LHCN-M2 (cell line): Measurements from ENCODE around the gene PKP1. TPM values are rescaled to one million over a fixed set of nuclear protein-coding genes. Genes with fewer than 3 reads are reported as not detected.
"Not testable (repeated sequence)": the region's sequence is repeated elsewhere in the genome, so short reads cannot be mapped to it uniquely, and the experiment has no call there.

ENCODE experiments used
- DNase-seq: peaks from one replicate; pipeline ENCODE4 v3.0.0-alpha.2; 2012; ENCODE audit warnings: low read depth
- polyA plus RNA-seq: library from polyadenylated mRNA; unstranded; fragments of >200 nt; gene quantifications from one replicate; pipeline ENCODE4 v1.2.1, GENCODE V29; 2012; ENCODE audit warnings: missing spikeins
- total RNA-seq: library from RNA; depleted of rRNA; stranded (reverse); fragments of >200 nt; gene quantifications from 2 replicates; pipeline ENCODE4 v1.2.3, GENCODE V29; 2014; rRNA removed

Gene PKP1, protein sequence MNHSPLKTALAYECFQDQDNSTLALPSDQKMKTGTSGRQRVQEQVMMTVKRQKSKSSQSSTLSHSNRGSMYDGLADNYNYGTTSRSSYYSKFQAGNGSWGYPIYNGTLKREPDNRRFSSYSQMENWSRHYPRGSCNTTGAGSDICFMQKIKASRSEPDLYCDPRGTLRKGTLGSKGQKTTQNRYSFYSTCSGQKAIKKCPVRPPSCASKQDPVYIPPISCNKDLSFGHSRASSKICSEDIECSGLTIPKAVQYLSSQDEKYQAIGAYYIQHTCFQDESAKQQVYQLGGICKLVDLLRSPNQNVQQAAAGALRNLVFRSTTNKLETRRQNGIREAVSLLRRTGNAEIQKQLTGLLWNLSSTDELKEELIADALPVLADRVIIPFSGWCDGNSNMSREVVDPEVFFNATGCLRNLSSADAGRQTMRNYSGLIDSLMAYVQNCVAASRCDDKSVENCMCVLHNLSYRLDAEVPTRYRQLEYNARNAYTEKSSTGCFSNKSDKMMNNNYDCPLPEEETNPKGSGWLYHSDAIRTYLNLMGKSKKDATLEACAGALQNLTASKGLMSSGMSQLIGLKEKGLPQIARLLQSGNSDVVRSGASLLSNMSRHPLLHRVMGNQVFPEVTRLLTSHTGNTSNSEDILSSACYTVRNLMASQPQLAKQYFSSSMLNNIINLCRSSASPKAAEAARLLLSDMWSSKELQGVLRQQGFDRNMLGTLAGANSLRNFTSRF
- total RNA-seq = not detected in 2 replicates
- polyA plus RNA-seq = 0.24 TPM

DNA sequence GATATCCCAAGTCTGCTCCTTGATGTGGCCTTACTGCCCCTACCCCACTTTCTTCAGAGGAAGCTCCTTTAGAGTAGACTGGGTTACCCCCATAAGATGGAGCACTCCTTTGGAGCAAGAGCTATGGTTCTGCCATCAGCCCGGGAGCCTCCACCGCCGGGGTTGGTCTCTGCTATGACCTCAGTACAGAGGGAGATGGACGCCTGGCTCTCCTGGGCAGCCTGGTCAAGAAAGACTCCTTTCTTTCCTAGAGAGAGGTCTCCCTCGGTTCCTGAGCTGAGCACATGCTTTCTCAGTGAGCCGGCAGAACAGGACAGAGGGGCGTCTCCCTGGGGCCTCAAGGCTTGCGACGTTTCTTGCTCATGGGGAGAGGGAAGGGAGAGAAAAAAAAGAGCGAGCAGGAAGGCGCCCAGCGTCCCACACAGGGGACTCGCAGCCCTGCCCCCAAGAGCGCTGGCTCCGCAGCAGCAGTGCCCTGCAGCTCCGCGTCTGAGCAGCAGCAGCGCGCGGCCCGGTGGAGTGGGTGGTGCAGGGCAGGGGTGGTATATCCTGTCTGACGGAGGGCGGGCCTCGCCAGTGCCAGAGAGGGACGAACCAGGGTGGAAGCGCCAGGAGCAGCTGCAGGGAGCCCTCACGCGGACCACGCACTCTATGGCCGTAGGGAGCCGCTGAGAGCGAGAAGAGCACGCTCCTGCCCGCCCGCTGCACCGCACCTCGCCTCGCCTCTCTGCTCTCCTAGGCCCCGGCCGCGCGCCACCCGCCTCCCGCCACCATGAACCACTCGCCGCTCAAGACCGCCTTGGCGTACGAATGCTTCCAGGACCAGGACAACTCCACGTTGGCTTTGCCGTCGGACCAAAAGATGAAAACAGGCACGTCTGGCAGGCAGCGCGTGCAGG, at the start of gene PKP1:
TSS of gene PKP1 (plus strand) at position 576 of the 899 bp plus-strand sequence. CDS start at position 773, 197 bp downstream.
- no peak for DNase-seq

DNA sequence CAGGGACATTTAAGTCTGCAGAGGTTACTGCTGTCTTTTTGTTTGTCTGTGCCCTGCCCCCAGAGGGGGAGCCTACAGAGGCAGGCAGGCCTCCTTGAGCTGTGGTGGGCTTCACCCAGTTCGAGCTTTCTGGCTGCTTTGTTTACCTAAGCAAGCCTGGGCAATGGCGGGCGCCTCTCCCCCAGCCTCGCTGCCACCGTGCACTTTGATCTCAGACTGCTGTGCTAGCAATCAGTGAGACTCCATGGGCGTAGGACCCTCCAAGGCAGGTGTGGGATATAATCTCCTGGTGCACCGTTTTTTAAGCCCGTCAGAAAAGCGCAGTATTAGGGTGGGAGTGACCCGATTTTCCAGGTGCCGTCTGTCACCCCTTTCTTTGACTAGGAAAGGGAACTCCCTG, 43.7 kb upstream of the PKP1 start:
- not testable (repeated sequence) for DNase-seq

DNA sequence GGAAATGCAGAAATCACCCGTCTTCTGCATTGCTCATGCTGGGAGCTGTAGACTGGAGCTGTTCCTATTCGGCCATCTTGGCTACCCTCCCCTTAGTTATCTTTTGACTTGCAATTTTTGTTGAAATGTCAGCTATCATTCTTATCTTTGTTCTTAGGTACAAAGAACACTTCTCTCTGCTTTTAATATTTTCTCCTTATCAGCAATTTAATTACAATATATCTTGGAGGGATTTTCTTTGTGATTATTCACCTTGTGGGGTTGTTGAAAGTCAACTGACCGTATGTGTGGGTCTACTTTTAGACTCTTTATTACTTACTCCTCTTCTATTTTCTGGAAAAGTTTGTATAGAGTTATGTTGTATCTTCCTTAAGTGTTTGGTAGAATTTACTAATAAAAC, 43.1 kb upstream of the PKP1 start:
- no peak for DNase-seq

DNA sequence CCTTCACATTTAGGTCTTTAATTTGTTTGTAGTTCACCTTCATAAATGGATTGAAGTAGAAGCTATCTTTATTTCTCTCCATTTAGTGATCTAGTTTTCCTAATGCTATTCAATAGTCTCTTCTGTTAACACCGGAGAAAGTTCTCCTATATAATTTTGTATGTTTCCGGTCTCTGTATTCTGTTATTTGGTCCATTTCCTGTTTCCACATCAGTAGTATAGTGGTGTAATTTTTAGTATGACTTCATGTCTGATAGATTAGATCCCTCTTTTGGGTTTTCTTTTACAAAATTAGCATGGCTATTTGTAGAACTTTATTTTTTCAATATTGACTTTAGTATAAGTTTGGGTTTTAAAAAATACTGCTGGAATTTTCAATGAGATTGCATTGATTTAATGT, 41.6 kb upstream of the PKP1 start:
- no peak for DNase-seq

DNA sequence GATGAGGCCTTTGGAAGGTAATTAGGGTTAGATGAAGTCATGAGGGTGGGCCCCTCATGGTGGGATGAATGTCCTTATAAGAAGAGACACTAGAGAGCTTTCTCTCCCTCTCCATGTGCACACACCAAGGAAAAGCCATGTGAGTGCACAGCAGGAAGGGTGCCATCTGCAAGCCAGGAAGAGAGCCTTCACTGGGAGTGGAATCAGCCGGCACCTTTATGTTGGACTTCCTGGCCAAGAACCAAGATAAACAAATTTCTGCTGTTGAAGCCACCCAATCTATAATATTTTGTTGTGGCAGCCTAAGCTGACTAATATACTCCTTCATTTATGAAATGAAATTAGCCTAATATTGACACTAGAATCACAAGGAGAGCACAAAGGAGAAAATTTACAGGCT, 38.2 kb upstream of the PKP1 start:
- no peak for DNase-seq

DNA sequence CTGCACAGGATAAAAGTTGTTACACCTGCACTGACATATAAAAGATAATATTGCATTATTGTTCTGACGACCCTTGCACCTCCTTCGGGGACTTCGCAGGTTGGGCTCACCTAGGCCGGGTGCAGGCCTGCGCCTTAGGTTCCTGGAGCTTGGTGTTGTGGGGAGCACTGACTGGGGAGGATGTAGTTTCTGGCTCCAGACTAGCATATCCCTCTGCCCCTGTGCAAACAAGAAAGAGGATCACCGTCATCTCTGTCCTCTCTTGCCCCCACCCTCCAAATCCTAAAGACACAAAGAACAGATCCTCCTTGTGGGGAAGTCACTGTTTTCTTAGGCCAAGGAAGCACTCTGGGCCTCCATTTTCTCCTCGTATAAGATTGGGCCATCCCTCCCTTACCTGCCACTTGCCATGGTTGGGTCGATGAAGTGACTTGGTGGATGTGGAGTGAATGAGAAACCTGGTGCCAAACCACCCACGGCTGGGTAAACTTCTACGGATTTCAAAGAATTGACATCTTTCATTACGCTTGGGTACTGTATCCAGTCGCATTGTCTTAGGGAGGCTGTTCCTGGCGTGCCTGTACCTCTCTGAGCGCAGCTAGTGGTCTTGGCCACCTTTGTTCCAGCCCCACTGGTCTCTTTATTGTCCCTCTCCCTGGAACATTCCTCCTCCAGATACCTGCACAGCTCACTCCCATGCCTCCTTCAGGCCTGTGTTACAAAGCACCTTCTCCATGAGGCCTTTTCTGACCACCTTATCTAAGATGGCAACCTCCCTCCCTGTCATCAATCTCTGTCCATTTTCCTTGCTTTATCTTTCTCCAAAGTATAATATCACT, 34.4 kb upstream of the PKP1 start:
- DNase-seq = no peak

DNA sequence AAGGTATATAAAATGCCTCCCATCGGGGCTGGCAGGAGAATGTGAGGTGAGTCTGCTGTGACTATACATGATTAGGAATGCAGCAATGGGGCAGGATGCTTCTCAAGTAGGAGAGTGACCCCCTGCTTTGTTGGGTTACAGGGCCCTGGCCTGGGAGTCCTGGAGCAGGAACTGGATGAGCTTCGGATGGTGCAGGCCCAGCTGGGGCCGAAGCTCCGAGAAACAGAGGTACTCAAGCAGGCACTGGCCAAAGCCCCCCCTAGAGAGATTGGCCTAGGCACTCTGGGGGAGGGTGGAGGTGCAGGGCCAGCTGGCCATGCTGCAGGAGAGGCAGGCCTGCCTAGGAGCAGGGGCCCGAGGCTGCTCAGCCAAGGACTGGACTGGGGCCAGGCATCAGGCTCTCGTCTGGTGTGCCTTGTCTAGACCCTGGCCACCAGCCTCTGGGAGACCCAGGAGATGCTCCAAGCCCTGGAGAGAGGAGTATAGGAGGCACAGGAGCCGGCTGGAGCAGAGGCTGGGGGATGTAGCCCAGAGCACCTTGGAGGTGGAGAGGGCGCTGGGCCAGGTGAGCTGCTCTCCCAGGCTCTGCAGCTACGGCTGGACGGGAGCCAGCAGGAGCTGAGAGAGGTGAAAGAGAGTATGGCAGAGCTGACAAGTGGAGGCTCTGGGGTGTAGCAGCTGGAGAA, 32.8 kb upstream of the PKP1 start:
- DNase-seq = no peak

DNA sequence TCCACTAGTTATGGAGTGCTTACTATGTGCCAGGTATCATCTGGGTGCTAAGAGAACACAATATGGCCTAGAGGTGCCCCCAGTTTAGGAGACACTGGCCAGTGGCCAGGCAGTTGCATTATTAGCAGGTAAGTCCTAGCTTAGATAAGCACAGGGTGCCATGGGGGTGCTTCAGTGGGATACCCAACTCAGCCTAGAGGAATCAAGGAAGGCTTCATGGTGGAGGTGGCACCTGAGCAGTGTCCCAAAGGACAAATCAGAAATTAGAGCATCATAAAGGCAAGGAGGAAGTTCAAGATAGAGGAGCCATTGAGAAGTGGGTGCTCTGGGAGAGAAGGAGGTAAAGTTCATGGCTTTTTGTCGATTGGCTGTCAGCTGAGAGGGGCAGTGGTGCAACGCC, 31.9 kb upstream of the PKP1 start:
- no peak for DNase-seq

DNA sequence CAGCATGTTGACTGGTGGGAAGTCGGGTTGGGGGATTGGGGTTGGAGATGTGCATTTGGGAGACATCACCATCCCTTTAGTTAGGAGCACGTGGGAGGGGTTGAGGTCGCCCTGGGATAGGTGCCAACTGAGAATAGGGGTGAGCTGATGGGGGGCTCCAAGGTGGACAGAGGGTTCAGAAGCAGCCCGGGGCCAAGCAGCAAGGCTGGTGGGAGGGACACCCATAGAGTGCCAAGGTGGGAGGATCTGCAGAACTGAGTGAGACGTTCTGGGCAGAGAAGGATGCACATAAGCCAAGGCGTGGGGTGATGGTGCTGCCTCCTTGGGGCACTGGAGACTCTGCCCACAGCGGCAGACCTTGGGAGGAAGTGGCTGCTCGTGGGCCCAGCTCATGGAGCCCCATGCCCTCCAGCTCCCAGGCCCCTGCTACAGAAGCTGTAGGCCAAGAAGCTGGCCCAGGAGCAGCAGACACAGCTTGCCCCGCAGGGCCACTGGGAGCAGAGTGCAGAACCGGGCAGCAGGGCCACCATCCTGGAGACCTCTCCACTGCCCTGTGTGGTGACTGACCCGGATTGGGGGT, 31.4 kb upstream of the PKP1 start:
- DNase-seq = no peak

DNA sequence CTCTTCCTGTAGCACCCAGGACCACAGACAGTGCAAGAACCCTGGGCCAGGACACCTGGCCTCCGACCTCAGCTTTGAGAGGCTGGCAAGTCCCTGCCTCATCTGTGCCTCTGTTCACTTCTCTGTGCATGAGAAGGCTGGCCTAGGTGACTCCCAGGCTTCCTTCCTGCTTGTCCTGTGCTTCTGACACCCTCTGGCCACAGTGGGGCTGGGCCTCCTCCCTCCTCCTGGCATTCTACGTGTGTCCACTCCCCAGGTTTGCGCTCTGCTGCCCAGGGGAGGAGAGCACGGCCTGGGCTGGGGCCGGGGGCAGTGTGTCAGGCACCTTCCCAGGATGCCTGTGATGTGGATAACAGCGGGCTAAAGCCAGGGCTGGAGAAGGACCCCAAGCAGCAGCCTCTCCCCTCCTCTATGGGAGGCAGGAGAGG, 30.3 kb upstream of the PKP1 start:
- DNase-seq = no peak

DNA sequence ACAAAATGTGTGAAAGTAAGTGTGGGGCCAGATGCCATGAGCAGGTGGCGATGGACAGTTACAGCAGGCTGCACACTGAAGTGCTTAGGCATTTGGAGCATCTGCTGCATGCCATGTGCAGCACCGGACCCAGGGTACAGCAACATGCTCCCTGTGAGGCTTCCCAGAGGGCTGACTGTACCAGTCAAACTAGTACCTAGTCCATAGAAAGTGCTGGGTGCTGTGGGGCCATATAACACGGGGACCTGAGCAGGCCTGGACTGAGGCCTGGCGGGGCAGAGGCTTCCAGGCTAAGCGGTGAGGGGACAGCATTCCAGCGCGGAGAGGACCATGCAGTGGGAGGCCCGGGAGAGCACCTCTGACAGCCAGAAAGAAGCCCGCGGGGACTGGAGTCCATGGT, 29.9 kb upstream of the PKP1 start:
- DNase-seq = no peak

DNA sequence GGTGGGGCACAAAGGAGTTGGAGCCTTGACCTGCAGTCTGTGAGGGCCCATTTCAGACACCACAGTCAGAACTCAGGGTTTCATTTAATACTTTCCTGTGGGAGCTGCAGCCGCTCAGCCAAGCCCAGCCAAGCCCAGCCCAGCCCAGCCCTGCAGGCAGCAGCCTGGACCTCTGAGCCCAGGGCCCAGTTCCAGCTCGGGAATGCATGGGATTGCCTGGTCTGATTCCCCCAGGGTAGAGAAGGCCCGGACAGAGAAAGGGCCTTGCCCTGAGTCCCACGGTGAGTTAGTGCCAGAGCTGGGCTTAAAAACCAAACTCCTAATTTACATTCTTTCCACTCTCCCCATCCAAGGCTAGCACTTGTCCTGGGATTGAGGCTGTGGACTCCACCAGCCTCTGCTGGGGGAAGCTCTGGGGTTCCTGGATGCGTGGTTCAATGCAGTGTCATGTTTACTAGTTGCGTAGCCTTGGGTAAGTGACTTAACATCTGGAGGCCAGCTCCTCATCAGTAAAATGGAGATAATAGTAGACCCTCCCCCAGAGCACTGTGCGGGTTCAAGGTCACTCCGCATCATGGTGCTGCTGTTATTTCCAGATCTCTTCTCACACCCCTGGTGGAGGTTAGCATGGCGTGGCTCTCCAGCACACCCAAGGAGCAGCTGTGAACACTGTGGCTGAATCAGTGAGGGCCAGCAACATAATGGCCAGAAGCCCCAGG, 29.2 kb upstream of the PKP1 start:
- DNase-seq = no peak

DNA sequence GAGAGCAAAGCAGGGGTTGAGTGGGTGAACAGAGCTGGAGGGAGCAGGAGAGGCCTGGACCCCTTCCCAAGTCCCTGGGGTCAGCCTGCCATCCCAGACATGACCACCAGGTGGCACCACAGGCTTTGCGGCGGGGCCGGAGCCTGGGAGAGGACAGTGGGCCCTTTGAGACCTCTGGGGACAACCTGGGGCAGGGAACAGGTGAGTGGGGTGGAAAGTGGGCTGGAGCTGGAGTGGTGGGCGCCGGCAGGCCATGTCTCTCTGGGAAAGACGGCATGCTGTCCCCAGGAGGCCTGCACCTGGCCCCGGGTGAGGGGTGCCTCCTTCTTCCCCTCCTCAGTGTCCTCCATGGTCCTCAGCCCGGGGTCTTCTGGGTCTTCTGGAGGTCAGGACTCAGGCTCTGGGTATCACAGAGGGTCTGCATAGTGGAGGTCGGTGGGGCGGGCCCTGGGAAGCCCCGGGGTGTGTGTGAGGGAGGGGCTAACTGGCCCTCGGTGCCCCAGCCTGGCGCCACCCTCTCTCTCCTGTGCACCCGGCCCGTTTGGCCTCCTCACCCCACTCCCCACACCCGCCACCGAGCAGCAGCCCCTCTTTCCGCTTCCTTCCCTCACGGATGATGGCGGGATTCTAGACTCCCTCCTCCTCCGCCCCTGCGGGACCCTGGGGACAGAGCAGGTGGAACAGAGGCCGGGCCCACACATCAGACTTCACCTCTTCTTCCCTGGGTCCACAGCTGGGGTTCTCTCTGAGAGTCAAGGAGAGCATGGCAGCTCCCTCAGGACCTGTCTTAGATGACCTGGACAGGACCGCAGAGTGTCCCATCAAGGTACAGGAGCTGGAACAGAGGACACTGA, 28.5 kb upstream of the PKP1 start:
- no peak for DNase-seq

DNA sequence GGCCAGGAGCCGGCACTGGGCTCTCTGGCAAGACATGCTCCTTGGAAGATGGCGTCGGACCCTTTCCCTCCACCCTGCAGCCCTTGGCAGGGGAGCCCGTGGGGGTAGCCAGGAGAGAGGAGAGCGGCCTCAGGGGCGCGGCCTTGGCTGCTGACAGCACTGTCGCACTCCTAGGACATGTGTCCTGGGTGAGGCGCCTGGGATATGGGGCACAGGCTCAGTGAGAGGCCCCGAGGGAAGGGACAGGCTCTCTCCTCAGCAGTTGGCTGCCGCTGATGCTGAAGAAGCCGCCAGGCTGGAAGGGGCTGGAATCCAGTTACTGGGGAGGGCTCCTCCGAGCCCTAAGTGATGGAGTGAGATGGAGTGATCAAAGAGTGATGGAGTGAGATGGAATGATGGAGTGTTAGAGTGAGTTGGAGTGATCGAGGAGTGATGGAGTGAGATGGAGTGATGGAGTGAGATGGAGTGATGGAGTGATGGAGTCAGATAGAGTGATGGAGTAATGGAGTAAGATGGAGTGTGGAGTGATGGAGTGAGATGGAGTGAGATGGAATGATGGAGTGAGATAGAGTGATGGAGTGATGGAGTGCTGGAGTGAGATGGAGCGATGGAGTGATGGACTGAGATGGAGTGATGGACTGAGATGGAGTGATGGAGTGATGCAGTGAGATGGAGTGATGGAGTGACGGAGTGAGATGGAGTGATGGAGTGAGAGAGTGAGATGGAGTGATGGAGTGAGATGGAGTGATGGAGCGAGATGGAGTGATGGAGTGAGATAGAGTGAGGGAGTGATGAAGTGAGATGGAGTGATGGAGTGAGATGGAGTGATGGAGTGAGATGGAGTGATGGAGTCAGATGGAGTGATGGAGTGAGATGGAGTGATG, 27.6 kb upstream of the PKP1 start:
- DNase-seq = no peak

DNA sequence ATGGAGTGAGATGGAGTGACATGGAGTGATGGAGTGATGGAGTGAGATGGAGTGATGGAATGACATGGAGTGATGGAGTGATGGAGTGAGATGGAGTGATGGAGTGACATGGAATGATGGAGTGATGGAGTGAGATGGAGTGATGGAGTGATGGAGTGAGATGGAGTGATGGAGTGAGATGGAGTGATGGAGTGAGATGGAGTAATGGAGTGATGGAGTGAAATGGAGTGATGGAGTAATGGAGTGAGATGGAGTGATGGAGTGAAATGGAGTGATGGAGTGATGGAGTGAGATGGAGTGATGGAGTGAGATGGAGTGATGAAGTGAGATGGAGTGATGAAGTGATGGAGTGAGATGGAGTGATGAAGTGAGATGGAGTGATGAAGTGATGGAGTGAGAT, 25.2 kb upstream of the PKP1 start:
- DNase-seq = not testable (repeated sequence)

DNA sequence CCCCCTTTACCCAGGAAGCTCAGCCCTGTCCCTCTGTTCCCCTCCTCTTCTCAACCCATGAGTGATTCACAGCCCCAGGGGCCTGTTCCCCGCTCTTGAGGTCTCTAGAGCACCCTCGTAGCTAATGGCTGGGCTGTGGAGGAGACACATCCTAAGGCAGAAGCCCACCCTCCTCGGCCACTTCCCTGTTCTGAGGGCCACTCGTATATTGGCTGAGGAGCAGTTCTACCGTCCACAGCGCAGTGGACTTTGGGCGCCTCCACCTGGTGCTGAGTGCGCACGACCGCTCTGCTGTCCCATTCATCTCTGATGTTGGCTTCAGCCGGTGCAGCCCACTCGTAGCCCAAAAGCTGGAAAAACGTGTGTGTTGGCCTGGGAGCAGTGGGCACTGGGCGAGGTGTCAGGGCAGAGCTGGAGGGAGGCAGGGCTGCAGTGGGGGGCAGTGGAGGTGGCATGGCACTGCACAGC, 24.5 kb upstream of the PKP1 start:
- DNase-seq = no peak
